HG03135 (cell line): ENCODE measurements around the gene NFILZ.
"Not testable (repeated sequence)": the region's sequence is repeated elsewhere in the genome, so short reads cannot be mapped to it uniquely, and the experiment has no call there.

Experiments
- ATAC-seq: cut with Tn5 transposase; IDR thresholded peaks from one replicate; pipeline ENCODE4 v1.9.1; 2021; ENCODE audit warnings: mild to moderate bottlenecking, moderate library complexity; ENCODE audit not compliant: unreplicated experiment

Gene NFILZ

DNA sequence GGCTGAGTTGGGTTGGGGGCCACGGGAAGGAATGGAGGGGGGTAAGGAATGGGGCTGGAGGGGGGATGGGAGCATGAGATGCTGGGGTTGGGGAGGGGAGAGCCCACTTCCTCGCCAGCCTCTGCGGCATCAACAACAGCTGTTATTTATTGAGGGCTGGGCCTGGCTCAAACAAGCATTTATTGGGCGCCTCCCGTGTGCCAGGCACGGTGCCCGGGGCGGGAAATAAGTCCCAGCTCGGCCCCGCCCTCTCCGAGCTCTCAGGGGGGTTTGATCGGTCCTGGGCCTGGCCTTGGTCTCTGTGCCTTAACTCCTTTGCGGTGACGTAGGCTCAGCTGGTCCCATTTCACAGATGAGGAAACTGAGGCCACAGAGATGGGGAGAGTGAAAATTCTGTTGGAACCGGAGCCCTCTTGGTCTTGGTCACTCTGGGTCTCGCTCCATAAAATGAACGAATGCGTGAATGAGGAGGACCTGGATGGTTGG is 19.0 kb upstream of the NFILZ start:
- no peak for ATAC-seq

GRCh38 chr19:8611877-8612806 is 18.3 kb upstream of the NFILZ start:
- ATAC-seq: no peak

GRCh38 chr19:8612807-8613171 is 17.6 kb upstream of the NFILZ start:
- ATAC-seq: no peak

GRCh38 chr19:8614455-8614854 is 16.0 kb upstream of the NFILZ start:
- ATAC-seq: no peak

DNA sequence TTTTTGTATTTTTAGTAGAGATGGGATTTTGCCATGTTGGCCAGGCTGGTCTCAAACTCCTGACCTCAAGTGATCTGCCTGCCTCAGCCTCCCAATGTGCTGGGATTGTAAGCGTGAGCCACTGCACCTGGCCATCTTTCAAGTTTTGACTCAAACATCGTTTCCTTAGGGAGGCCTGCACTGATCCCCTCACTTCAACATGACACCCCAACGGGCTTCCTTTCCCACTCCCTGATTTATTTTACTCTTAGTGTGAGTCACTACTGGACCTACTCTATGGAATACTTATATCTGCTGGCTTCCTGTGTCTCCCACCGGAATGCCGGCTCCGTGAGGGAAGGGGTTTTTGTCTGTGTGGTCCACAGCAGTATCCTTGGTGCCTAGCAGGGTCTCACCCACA is 15.4 kb upstream of the NFILZ start:
- ATAC-seq: no peak

GRCh38 chr19:8615813-8616596 is 14.4 kb upstream of the NFILZ start:
- no peak for ATAC-seq

- no peak for ATAC-seq
Measured at GRCh38 chr19:8616861-8617260, 13.6 kb upstream of the NFILZ start.

DNA sequence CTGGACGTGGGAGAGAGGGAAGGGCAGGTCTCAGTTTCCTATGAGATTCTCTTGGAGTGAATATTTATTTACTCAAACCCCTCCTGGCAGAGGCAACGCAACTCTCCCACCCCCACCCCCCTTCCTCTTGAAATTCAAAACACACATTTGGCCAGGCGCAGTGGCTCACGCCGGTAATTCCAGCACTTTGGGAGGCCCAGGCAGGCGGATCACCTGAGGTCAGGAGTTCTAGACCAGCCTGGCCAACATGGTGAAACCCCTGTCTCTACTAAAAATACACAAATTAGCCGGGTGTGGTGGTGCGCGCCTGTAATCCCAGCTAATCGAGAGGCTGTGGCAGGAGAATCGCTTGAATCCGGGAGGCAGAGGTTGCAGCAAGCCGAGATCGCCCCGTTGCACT is 13.1 kb upstream of the NFILZ start:
- ATAC-seq: not testable (repeated sequence)

- ATAC-seq: no peak
Measured at GRCh38 chr19:8617984-8618383, 12.4 kb upstream of the NFILZ start.

DNA sequence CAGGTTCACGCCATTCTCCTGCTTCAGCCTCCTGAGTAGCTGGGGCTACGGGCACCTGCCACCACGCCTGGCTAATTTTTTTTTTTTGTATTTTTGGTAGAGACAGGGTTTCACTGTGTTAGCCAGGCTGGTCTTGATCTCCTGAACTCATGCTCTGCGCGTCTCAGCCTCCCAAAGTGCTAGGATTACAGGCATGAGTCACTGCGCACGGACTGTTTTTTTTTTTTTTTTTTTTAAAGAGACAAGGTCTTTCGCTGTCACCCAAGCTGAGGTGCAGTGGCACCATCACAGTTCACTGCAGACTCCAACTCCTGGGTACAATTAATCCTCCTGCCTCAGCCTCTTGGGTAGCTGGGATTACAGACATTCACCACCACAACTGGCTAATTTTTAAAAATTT is 11.7 kb upstream of the NFILZ start:
- no peak for ATAC-seq

DNA sequence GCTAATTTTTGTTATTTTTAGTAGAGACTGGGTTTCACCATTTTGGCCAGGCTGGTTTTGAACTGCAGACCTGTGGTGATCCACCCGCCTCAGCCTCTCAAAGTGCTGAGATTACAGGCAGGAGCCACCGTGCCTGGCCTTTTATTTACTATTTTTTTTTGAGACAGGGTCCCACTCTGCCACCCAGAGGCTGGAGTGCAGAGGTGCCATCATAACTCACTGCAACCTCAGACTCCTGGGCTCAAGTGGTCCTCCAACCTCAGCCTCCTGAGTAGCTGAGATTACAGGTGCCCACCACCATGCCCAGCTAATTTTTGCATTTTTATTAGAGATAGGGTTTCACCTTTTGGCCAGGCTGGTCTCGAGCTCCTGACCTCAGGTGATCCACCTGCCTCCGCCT is 7.5 kb upstream of the NFILZ start:
- ATAC-seq: not testable (repeated sequence)

DNA sequence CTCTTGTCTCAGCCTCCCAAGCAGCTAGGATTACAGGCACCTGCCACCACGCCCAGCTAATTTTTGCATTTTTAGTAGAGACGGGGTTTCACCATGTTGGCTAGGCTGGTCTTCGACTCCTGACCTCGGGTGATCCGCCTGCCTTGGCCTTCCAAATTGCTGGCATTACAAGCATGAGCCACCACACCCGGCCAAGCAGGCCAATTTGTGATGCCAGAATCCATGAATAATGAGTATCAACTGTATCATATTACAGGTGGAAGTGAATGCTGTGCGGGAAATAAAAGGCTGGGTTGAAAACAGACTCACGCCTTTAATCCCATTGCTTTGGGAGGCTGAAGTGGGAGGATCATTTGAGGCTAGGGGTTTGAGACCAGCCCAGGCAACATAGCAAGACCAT is 3.6 kb upstream of the NFILZ start:
- no peak for ATAC-seq

DNA sequence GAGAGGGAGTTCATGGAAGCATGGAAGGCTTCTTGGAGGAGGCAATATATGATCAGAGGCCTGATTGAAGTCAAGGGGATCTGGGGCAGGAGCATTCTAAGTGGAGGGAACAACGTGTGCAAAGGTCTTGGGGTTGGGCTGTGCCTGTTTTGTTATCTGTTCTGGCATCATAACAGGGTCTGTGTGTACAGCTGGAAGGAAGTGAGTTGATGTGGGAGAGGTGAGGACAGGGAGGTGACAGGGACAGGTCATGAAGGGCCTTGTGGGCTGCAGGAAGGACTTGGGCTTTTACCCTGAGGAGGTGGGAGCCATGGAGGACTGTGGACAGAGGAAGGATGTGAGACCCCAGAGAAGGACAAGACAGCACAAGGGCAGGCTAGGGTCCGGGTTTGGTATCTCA is 1.2 kb upstream of the NFILZ start:
- ATAC-seq: no peak

DNA sequence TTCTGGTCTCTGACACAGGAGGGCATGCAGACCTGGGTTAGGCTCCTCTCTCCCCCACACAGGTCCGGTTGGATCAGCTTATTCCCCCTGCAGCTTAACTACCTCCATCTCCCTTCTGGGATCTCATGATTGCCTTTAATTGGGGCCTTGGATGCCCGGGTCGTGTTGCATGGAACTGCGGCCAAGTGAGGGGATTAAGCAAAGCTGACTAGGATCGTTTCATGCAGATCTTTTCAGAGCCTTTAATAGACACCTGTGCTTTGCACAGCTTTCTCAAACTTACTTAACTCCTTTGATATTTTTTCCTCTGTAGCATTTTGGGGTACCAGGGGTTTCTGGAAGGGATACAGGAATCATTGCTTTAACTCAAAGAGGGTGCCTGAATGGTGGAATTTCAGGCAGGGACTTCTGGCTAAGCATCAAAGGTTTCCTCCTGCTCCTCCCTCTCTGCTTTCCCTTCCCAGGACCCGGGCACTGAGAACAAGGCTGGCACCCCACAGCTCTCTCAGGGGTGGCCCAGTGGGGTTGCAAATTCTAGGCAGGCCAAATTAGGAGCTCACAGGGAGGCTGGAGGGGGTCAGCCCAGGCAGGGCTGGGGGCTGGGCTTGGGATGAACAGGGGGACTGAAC is 477 bp downstream of the NFILZ start:
- no peak for ATAC-seq

- ATAC-seq: no peak
Measured at GRCh38 chr19:8631425-8631819, 989 bp downstream of the NFILZ start.

DNA sequence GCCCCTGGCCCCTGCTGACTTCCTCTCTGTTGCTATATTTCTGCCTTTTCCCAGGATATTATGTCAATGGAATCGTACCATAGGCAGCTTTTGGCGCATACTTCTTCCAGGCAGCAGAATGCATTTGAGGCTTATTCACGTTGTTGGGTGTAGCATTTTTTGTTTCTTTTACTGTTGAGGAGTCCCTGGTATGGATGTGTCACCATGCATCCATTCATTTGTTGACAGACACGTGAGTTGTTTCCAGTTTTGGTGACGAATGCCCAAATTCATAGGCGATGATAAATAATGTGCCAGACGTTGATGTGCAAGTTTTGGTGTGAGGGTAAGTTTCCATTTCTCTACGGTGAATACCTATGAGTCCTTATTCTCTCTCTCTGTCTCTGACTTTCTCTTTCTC is 5.0 kb downstream of the NFILZ start:
- no peak for ATAC-seq

- not testable (repeated sequence) for ATAC-seq
Measured at GRCh38 chr19:8637070-8637469, 6.6 kb downstream of the NFILZ start.

DNA sequence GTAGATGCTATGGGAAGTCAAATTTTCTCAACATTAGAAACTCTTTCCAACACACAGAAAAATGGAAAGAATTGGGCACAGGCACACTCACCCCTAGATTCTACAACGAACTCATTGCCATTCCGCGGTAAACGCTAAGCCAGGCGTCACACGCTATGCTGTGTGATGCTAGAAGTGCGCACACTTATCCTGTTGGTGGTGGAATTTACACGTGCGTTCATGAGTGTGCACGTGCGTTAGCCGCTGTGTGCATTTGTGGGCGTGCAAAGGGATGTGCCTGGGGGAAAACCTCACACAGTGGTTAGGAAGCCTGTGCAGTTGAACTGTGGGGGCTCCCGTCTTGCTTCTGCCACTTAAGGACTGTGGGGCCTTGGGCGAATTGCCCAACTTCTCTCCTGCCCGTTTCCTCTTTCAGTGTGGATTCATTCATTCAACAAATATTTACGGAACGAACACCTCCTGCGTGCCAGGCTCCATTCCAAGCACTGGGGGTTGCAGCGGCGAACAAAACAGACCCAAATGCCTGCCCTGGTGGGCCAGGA is 7.7 kb downstream of the NFILZ start:
- ATAC-seq: no peak

GRCh38 chr19:8639821-8640401 is 9.5 kb downstream of the NFILZ start:
- ATAC-seq: no peak

DNA sequence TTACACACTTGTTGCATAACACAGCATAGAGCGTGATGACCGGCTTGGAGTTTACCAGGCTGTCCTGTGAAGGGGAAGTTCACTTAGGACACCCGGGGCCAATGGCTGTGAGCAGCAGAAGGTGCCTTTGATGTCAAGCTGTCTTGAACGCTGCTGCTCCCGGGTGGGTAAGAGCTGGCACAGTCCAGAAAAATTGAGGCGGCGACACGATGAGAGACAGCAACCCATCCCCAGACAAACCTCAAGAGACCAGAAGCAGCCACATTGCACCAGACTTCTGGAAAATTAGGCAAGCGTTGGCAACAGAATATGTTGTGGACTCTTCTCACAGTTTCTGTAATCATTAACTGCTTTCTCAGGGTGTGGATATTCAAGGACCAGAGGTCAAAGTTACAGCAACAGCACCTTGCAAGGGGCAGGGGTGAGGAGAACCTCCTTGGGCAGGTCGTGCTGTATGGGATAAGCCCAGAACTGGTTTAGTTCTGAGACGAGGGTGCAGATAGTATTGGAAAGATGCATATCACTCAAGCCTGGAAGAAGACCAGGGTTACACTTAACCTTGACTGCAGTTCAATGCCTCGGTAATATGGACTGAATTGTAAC is 10.1 kb downstream of the NFILZ start:
- no peak for ATAC-seq
